CD4-positive, alpha-beta T cell (primary cell): ENCODE data around the gene CEBPB. TPM values are rescaled to one million over a fixed set of nuclear protein-coding genes. Genes with fewer than 3 reads are reported as not detected.

Experiments used
- ATAC-seq: fragments of 200-7000 bp; cut with Tn5 transposase; one replicate; pipeline ENCODE4 v1.10.0; 2022; ENCODE audit warnings: mild to moderate bottlenecking; ENCODE audit not compliant: poor library complexity
- CTCF ChIA-PET: fragments of 350-600 bp; sonication (Branson Sonifier 250); formaldehyde crosslinking; loops from one replicate; lab custom pipeline; 2021; ENCODE audit warnings: antibody characterized with exemption, inconsistent platforms; lab: Charles Lee
- POLR2A ChIA-PET: fragments of 350-600 bp; sonication (Branson Sonifier 250); formaldehyde crosslinking; loops from one replicate; lab custom pipeline; 2021; ENCODE audit warnings: antibody characterized with exemption, inconsistent platforms; lab: Charles Lee
- DNase-seq, 14 experiments: peaks; one replicate each; pipeline ENCODE4 v3.0.0-alpha.2; 2013 to 2020; ENCODE audit warnings: mixed read lengths in 2 of 14
- H3K27ac ChIP-seq, 2 donors: one replicate each; pipeline versions ENCODE4 v1.5.1 to v1.7.0; 2013; ENCODE audit warnings: low read length in 2 of 2, low read depth in 1 of 2, mild to moderate bottlenecking in 1 of 2
- H3K27me3 ChIP-seq, 2 experiments: 1 replicate in 1 of 2; 2 replicates in 1 of 2; pipeline versions ENCODE4 v1.6.1 to v1.7.0; 2013; ENCODE audit warnings: low read length in 2 of 2, control low read depth in 1 of 2, mild to moderate bottlenecking in 1 of 2, moderate library complexity in 1 of 2; ENCODE audit not compliant: insufficient read depth in 2 of 2, control insufficient read depth in 1 of 2
- H3K36me3 ChIP-seq: one replicate; pipeline ENCODE4 v1.6.1; 2013; ENCODE audit warnings: low read length, control low read depth; ENCODE audit not compliant: insufficient read depth
- H3K4me1 ChIP-seq: one replicate; pipeline ENCODE4 v1.6.1; 2013; ENCODE audit warnings: low read length, control low read depth; ENCODE audit not compliant: insufficient read depth
- H3K4me3 ChIP-seq: one replicate; pipeline ENCODE4 v1.5.1; 2013; ENCODE audit warnings: mild to moderate bottlenecking, low read length, moderate library complexity
- H3K9me3 ChIP-seq, 2 experiments: 1 replicate in 1 of 2; 2 replicates in 1 of 2; pipeline versions ENCODE4 v1.6.1 to v1.7.0; 2013; ENCODE audit warnings: low read length in 2 of 2, mild to moderate bottlenecking in 2 of 2, control low read depth in 1 of 2, moderate library complexity in 1 of 2; ENCODE audit not compliant: control insufficient read depth in 1 of 2, insufficient read depth in 1 of 2
- H3K27ac Mint-ChIP-seq: one replicate; pipeline ENCODE4 v1.8.0; 2020; ENCODE audit warnings: mixed read lengths
- H3K27me3 Mint-ChIP-seq: one replicate; pipeline ENCODE4 v1.8.0; 2021; ENCODE audit warnings: mixed read lengths
- H3K36me3 Mint-ChIP-seq: one replicate; pipeline ENCODE4 v1.8.0; 2021; ENCODE audit warnings: low read depth, mixed read lengths
- H3K4me1 Mint-ChIP-seq: one replicate; pipeline ENCODE4 v1.8.0; 2021; ENCODE audit warnings: low read depth, mixed read lengths
- H3K4me3 Mint-ChIP-seq: one replicate; pipeline ENCODE4 v1.8.0; 2020; ENCODE audit warnings: mild to moderate bottlenecking, mixed read lengths
- H3K9me3 Mint-ChIP-seq: one replicate; pipeline ENCODE4 v1.8.0; 2020; ENCODE audit warnings: mixed read lengths
- CTCF ChIP-seq: fragments of 200-600 bp; IDR thresholded peaks from one replicate; pipeline ENCODE4 v1.8.0; 2022; ENCODE audit warnings: antibody characterized with exemption, mild to moderate bottlenecking
- intact Hi-C, 2 experiments: fragments of 100-400 bp; cut with DNase I in 1 of 2; cut with micrococcal nuclease in 1 of 2; formaldehyde crosslinking; loops; one replicate each; pipeline versions ENCODE4 v1.15.1 to v1.9.0; 2023 to 2025; cut with DNase I, micrococcal nuclease
- total RNA-seq, 174 experiments: library from RNA in 2 of 174; stranded (reverse) in 2 of 174; gene quantifications; one replicate each; pipeline ENCODE4 v1.2.3 and lab custom pipeline; 2021 to 2026

Gene CEBPB
- total RNA-seq, 2 experiments from 2014 or later = 40.7 to 43.9 TPM

- POLR2A ChIA-PET = no interaction called here
- Mint-ChIP-seq H3K4me1 (no peaks in the 10 kb centered on the region), H3K9me3 (no peaks in the 10 kb centered on the region), H3K36me3 (no peaks in the 10 kb centered on the region), H3K27me3 (no peaks in the 10 kb centered on the region), H3K4me3 (no peak overlapping the region), H3K27ac (no peak overlapping the region)
- intact Hi-C loops = no loop called here
- no peaks in the 10 kb centered on the region for H3K4me1 ChIP-seq
- CTCF ChIA-PET = no interaction called here
- no peak overlapping the region for H3K27ac ChIP-seq
- no peak overlapping the region for H3K4me3 ChIP-seq
- H3K36me3 ChIP-seq = no peaks in the 10 kb centered on the region
- ATAC-seq = no peak
- H3K9me3 ChIP-seq = no peaks in the 10 kb centered on the region
- no peaks in the 10 kb centered on the region for H3K27me3 ChIP-seq
- no peak for TF ChIP-seq CTCF
- DNase-seq = no peak
Measured at GRCh38 chr20:50232651-50233324, 42.2 kb downstream of the CEBPB start.

- Histone ChIP-seq H3K36me3 (no peaks in the 10 kb centered on the region), H3K4me3 (no peak overlapping the region), H3K27me3 (no peaks in the 10 kb centered on the region), H3K27ac (no peak overlapping the region), H3K9me3 (no peaks in the 10 kb centered on the region), H3K4me1 (no peaks in the 10 kb centered on the region)
- H3K4me3 Mint-ChIP-seq = no peak overlapping the region
- no peaks in the 10 kb centered on the region for H3K4me1 Mint-ChIP-seq
- no peaks in the 10 kb centered on the region for H3K27me3 Mint-ChIP-seq
- TF ChIP-seq CTCF = no peak
- no peaks in the 10 kb centered on the region for H3K9me3 Mint-ChIP-seq
- POLR2A ChIA-PET = no interaction called here
- ATAC-seq (no peak), DNase-seq (no peak)
- CTCF ChIA-PET = no interaction called here
- intact Hi-C loops = no loop called here
- no peaks in the 10 kb centered on the region for H3K36me3 Mint-ChIP-seq
- no peak overlapping the region for H3K27ac Mint-ChIP-seq
Measured at GRCh38 chr20:50233325-50234212, 42.9 kb downstream of the CEBPB start.

- H3K36me3 ChIP-seq = no peaks in the 10 kb centered on the region
- ATAC-seq (no peak), DNase-seq (no peak)
- H3K27me3 ChIP-seq = no peaks in the 10 kb centered on the region
- no peak overlapping the region for H3K4me3 ChIP-seq
- Mint-ChIP-seq H3K27me3 (no peaks in the 10 kb centered on the region), H3K4me1 (no peaks in the 10 kb centered on the region), H3K9me3 (no peaks in the 10 kb centered on the region), H3K36me3 (no peaks in the 10 kb centered on the region), H3K27ac (no peak overlapping the region), H3K4me3 (no peak overlapping the region)
- no peak for TF ChIP-seq CTCF
- ChIA-PET CTCF (no interaction called here), POLR2A (no interaction called here)
- intact Hi-C loops = no loop called here
- H3K9me3 ChIP-seq = no peaks in the 10 kb centered on the region
- no peaks in the 10 kb centered on the region for H3K4me1 ChIP-seq
- H3K27ac ChIP-seq = no peak overlapping the region
Measured at GRCh38 chr20:50234288-50234687, 43.7 kb downstream of the CEBPB start.
